H1 (cell line): Measurements from ENCODE around the gene DENND4C. TPM values are rescaled to one million over a fixed set of nuclear protein-coding genes. Genes with fewer than 3 reads are reported as not detected.

Experiments used
- CTCF ChIA-PET: fragments of 300-600 bp; sonication (Branson Sonifier 250); formaldehyde crosslinking; loops from one replicate; lab custom pipeline; 2021; ENCODE audit not compliant: partially characterized antibody; lab: Charles Lee
- POLR2A ChIA-PET: fragments of 300-600 bp; sonication (Branson Sonifier 250); formaldehyde crosslinking; loops from one replicate; lab custom pipeline; 2021; ENCODE audit warnings: inconsistent platforms; ENCODE audit not compliant: partially characterized antibody; lab: Charles Lee
- DNase-seq, 2 experiments: peaks; one replicate each; pipeline versions ENCODE4 v3.0.0 to v3.0.0-alpha.2; 2010 to 2022; ENCODE audit warnings: low spot score in 2 of 2, low read depth in 1 of 2, mixed read lengths in 1 of 2
- FAIRE-seq: peaks from 2 replicates; lab custom pipeline; 2011; peaks lifted over from hg19 to GRCh38; lab: Jason Lieb, UNC
- H2AFZ ChIP-seq: 2 replicates; pipeline ENCODE4 v1.8.1; 2012; ENCODE audit warnings: low read length, inconsistent platforms
- H2AK5ac ChIP-seq: 2 replicates; pipeline ENCODE4 v1.6.1; 2013; ENCODE audit warnings: low read depth, low read length
- H2BK120ac ChIP-seq: replicated peaks from 2 replicates; pipeline ENCODE3; 2013; ENCODE audit warnings: low read depth, low read length, inconsistent platforms
- H2BK12ac ChIP-seq: 2 replicates; pipeline ENCODE4 v1.6.1; 2013; ENCODE audit warnings: low read depth, low read length
- H2BK15ac ChIP-seq: 2 replicates; pipeline ENCODE4 v1.6.1; 2013; ENCODE audit warnings: low read length
- H2BK20ac ChIP-seq: 2 replicates; pipeline ENCODE4 v1.6.1; 2013; ENCODE audit warnings: low read length
- H2BK5ac ChIP-seq: 2 replicates; pipeline ENCODE4 v1.6.1; 2013; ENCODE audit warnings: low read depth, low read length
- H3K14ac ChIP-seq: 2 replicates; pipeline ENCODE4 v1.6.1; 2013; ENCODE audit warnings: inconsistent platforms; ENCODE audit not compliant: insufficient read length
- H3K18ac ChIP-seq: 2 replicates; pipeline ENCODE4 v1.6.1; 2013; ENCODE audit warnings: low read length; ENCODE audit errors: extremely low read depth
- H3K23ac ChIP-seq: 2 replicates; pipeline ENCODE4 v1.6.1; 2013; ENCODE audit warnings: inconsistent platforms; ENCODE audit not compliant: insufficient read length
- H3K23me2 ChIP-seq: 2 replicates; pipeline ENCODE4 v1.6.1; 2013; ENCODE audit warnings: low read depth, low read length
- H3K27ac ChIP-seq: 2 replicates; pipeline ENCODE4 v1.6.1; 2011; ENCODE audit warnings: low read depth, low read length, inconsistent platforms
- H3K27me3 ChIP-seq, 4 experiments: replicated peaks in 1 of 4; 1 replicate in 1 of 4; 2 replicates in 3 of 4; pipeline versions ENCODE4 v1.6.1 to v1.8.1; 2011 to 2013; ENCODE audit warnings: low read length in 3 of 4, mild to moderate bottlenecking in 3 of 4, inconsistent platforms in 2 of 4, mixed read lengths in 2 of 4, moderate library complexity in 1 of 4; ENCODE audit not compliant: control insufficient read depth in 3 of 4, insufficient read depth in 3 of 4; ENCODE audit errors: extremely low read depth in 1 of 4
- H3K36me3 ChIP-seq, 4 experiments: 2 replicates each; pipeline versions ENCODE4 v1.6.1 to v1.8.1; 2011 to 2013; ENCODE audit warnings: mild to moderate bottlenecking in 4 of 4, low read length in 3 of 4, moderate library complexity in 2 of 4, control low read depth in 1 of 4, inconsistent platforms in 1 of 4; ENCODE audit not compliant: insufficient read depth in 4 of 4, control insufficient read depth in 2 of 4
- H3K4ac ChIP-seq: replicated peaks from 2 replicates; pipeline ENCODE3; 2013; ENCODE audit warnings: low read length, low read depth, mixed read lengths, inconsistent platforms; ENCODE audit not compliant: insufficient read length
- H3K4me1 ChIP-seq, 4 experiments: replicated peaks in 1 of 4; 1 replicate in 1 of 4; 2 replicates in 3 of 4; pipeline versions ENCODE4 v1.6.1 to v1.8.1; 2011 to 2013; ENCODE audit warnings: low read length in 3 of 4, inconsistent platforms in 2 of 4, mixed read lengths in 1 of 4; ENCODE audit not compliant: insufficient read depth in 4 of 4, control insufficient read depth in 3 of 4
- H3K4me2 ChIP-seq, 2 experiments: 2 replicates each; pipeline versions ENCODE4 v1.6.1 to v1.8.1; 2011 to 2013; ENCODE audit warnings: low read depth in 2 of 2, low read length in 2 of 2, control low read depth in 1 of 2, inconsistent platforms in 1 of 2, mild to moderate bottlenecking in 1 of 2; ENCODE audit not compliant: insufficient read depth in 1 of 2
- H3K4me3 ChIP-seq, 4 experiments: fragments of 200-600, 300-600 bp in 1 of 4; sonication (generic), shearing (Covaris generic), sonication (Bioruptor Twin) in 1 of 4; 2 replicates each; pipeline versions ENCODE4 v1.5.1 to v1.8.1; 2011 to 2016; ENCODE audit warnings: low read length in 4 of 4, low read depth in 3 of 4, control low read depth in 2 of 4, inconsistent platforms in 2 of 4, mild to moderate bottlenecking in 2 of 4, mixed read lengths in 1 of 4, moderate library complexity in 1 of 4; ENCODE audit not compliant: insufficient read depth in 2 of 4; ENCODE audit errors: extremely low read depth in 1 of 4
- H3K56ac ChIP-seq: replicated peaks from 2 replicates; pipeline ENCODE3; 2013; ENCODE audit warnings: low read depth, mild to moderate bottlenecking, mixed read lengths, low read length, inconsistent platforms; ENCODE audit not compliant: insufficient read length
- H3K79me1 ChIP-seq: 2 replicates; pipeline ENCODE4 v1.6.1; 2013; ENCODE audit warnings: low read depth, low read length, control low read depth
- H3K79me2 ChIP-seq, 2 experiments: 2 replicates each; pipeline versions ENCODE4 v1.6.1 to v1.8.1; 2012 to 2013; ENCODE audit warnings: low read length in 2 of 2, mild to moderate bottlenecking in 2 of 2, inconsistent platforms in 1 of 2; ENCODE audit not compliant: insufficient read depth in 2 of 2, control insufficient read depth in 1 of 2
- H3K9ac ChIP-seq, 4 experiments: replicated peaks in 1 of 4; 1 replicate in 1 of 4; 2 replicates in 3 of 4; pipeline versions ENCODE4 v1.6.1 to v1.8.1; 2011 to 2013; ENCODE audit warnings: low read depth in 3 of 4, low read length in 3 of 4, control low read depth in 2 of 4, mild to moderate bottlenecking in 2 of 4, moderate library complexity in 2 of 4, inconsistent platforms in 1 of 4; ENCODE audit errors: extremely low read depth in 1 of 4
- H3K9me3 ChIP-seq, 2 experiments: 2 replicates each; pipeline versions ENCODE4 v1.6.1 to v1.8.1; 2012 to 2013; ENCODE audit warnings: mild to moderate bottlenecking in 2 of 2, moderate library complexity in 2 of 2, control low read depth in 1 of 2, inconsistent platforms in 1 of 2, low read depth in 1 of 2, low read length in 1 of 2, mixed read lengths in 1 of 2; ENCODE audit not compliant: insufficient read depth in 2 of 2
- H4K20me1 ChIP-seq, 2 experiments: replicated peaks in 1 of 2; 2 replicates each; pipeline versions ENCODE3 to v1.8.1; 2011 to 2013; ENCODE audit warnings: inconsistent platforms in 2 of 2, low read length in 2 of 2, mild to moderate bottlenecking in 1 of 2; ENCODE audit not compliant: insufficient read depth in 2 of 2, control insufficient read depth in 1 of 2
- H4K5ac ChIP-seq: 2 replicates; pipeline ENCODE4 v1.6.1; 2013; ENCODE audit warnings: low read length, low read depth, mixed read lengths, inconsistent platforms; ENCODE audit not compliant: insufficient read length
- H4K8ac ChIP-seq: 2 replicates; pipeline ENCODE4 v1.8.0; 2013; ENCODE audit warnings: mild to moderate bottlenecking, moderate library complexity, low read length, inconsistent platforms; ENCODE audit not compliant: insufficient read depth; ENCODE audit errors: extremely low read depth
- H4K91ac ChIP-seq: replicated peaks from 2 replicates; pipeline ENCODE3; 2013; ENCODE audit warnings: low read length, mixed read lengths, inconsistent platforms; ENCODE audit not compliant: insufficient read length
- ASH2L ChIP-seq: fragments of 200-600, 300-600 bp; sonication (generic); IDR thresholded peaks from one replicate; pipeline ENCODE4 v1.7.1; 2017; ENCODE audit warnings: low read length
- ATF2 ChIP-seq: IDR thresholded peaks from 2 replicates; pipeline ENCODE4 v1.6.1; 2012; ENCODE audit warnings: low read length, inconsistent platforms
- ATF3 ChIP-seq: IDR thresholded peaks from 2 replicates; pipeline ENCODE4 v1.6.1; 2011; ENCODE audit warnings: low read depth, mild to moderate bottlenecking, low read length; ENCODE audit not compliant: insufficient read depth
- CTBP2 ChIP-seq: IDR thresholded peaks from 2 replicates; pipeline ENCODE4 v1.7.0; 2011; ENCODE audit warnings: borderline replicate concordance, mild to moderate bottlenecking, moderate library complexity, mixed read lengths, low read length; ENCODE audit not compliant: insufficient read depth, insufficient read length
- EP300 ChIP-seq, 2 experiments: IDR thresholded peaks; 1 replicate in 1 of 2; 2 replicates in 1 of 2; pipeline ENCODE4 v1.6.1; 2011 to 2012; ENCODE audit warnings: low read depth in 2 of 2, low read length in 2 of 2, mild to moderate bottlenecking in 2 of 2, borderline replicate concordance in 1 of 2, inconsistent platforms in 1 of 2, moderate library complexity in 1 of 2
- EZH2 ChIP-seq: fragments of 200-600 bp; sonication (generic); IDR thresholded peaks from 2 replicates; pipeline ENCODE4 v1.7.1; 2012; ENCODE audit warnings: low read depth, mild to moderate bottlenecking, moderate library complexity, low read length, inconsistent platforms; ENCODE audit not compliant: severe bottlenecking
- RBBP5 ChIP-seq: IDR thresholded peaks from 2 replicates; pipeline ENCODE4 v1.7.1; 2012; ENCODE audit warnings: low read depth, mild to moderate bottlenecking, inconsistent platforms, low read length, moderate library complexity, borderline replicate concordance
- SIX5 ChIP-seq: IDR thresholded peaks from 2 replicates; pipeline ENCODE4 v1.6.1; 2011; ENCODE audit warnings: mild to moderate bottlenecking, low read depth, low read length
- SP1 ChIP-seq: IDR thresholded peaks from 2 replicates; pipeline ENCODE4 v1.6.1; 2011; ENCODE audit warnings: low read depth, low read length
- TCF12 ChIP-seq: IDR thresholded peaks from 2 replicates; pipeline ENCODE4 v1.6.1; 2011; ENCODE audit warnings: low read depth, mild to moderate bottlenecking, low read length
- WGBS, 2 experiments: shearing (Covaris generic) in 1 of 2; methylation state at CpG; one replicate each; pipeline versions ENCODE4 v1.1.6 to v1.1.7; 2013 to 2015; ENCODE audit warnings: low lambda C conversion rate in 2 of 2, mixed read lengths in 2 of 2, inconsistent platforms in 1 of 2, low coverage in 1 of 2, missing lambda C conversion rate in 1 of 2; ENCODE audit not compliant: insufficient replicate concordance in 2 of 2, insufficient coverage in 1 of 2, insufficient read length in 1 of 2; ENCODE audit errors: extremely low coverage in 1 of 2, missing lambda C conversion rate in 1 of 2; 5-methylcytosine and 5-hydroxymethylcytosine counted together
- polyA plus RNA-seq, 7 experiments: library from polyadenylated mRNA; depleted of rRNA in 3 of 7; stranded (reverse) in 5 of 7; unstranded in 2 of 7; fragments of >200 nt in 5 of 7; fragments of 200-250 nt in 2 of 7; gene quantifications; 1 replicate in 5 of 7; 2 replicates in 1 of 7; 4 replicates in 1 of 7; pipeline versions ENCODE4 v1.2.1 to v1.2.3, GENCODE V29; 2011 to 2013; ENCODE audit warnings: missing spikeins in 2 of 7, mixed read lengths in 2 of 7
- total RNA-seq: library from RNA; stranded (reverse); fragmentation: NEBNext Ultra II Directional; extraction: Animal tissue kit (Norgen Biotek cat#: 25700); gene quantifications from 2 replicates; pipeline ENCODE4 v1.2.1, GENCODE V29; 2021

Gene DENND4C
- total and polyA plus RNA-seq, 2 of the 8 experiments (the other 6 are each of a cell fraction or from before 2014, with no cell fraction given): 6.9 to 18.9 TPM

- no peak overlapping the region for H2AFZ ChIP-seq
- no peak overlapping the region for H2BK15ac ChIP-seq
- no peak overlapping the region for H2BK5ac ChIP-seq
- ChIA-PET POLR2A (interaction anchor here (0.6 to 0.9 kb wide), 2 partner anchors 35 to 305 kb away, joined by 3 read pairs; no protein-coding TSS in a partner anchor), CTCF (interaction anchor here (1.1 to 1.5 kb wide), 2 partner anchors 46 to 54 kb away, joined by 3 to 8 read pairs; no protein-coding TSS in a partner anchor)
- no peak overlapping the region for H2AK5ac ChIP-seq
- H2BK20ac ChIP-seq: no peak overlapping the region
- H3K14ac ChIP-seq: no peak overlapping the region
- no peak overlapping the region for H3K4me3 ChIP-seq
- H3K36me3 ChIP-seq: no peaks in the 10 kb centered on the region
- H4K91ac ChIP-seq: no peak overlapping the region
- H4K8ac ChIP-seq: no peak overlapping the region
- no peak overlapping the region for H2BK12ac ChIP-seq
- H3K79me1 ChIP-seq: peaks cover 7% of the 10 kb centered on the region; the same call in 1 of the 2 replicates
- peaks cover 2 to 14% (median 10%) of the 10 kb centered on the region in 4 experiments; a peak in 5 of 7 replicates for H3K4me1 ChIP-seq
- peaks cover 16% of the 10 kb centered on the region for H3K23me2 ChIP-seq
- 85% methylated on average over 8 of the region's 8 CpGs; no CpG with 5 or more reads in 1 of the 2 experiments for whole genome bisulfite sequencing, 2 experiments
- DNase-seq (no peak), FAIRE-seq (no peak)
- H3K9ac ChIP-seq: no peak overlapping the region
- no peak overlapping the region for H3K27ac ChIP-seq
- H3K18ac ChIP-seq: no peak overlapping the region
- H3K23ac ChIP-seq: no peak overlapping the region
- H3K4ac ChIP-seq: no peak overlapping the region
- no peak overlapping the region for H3K56ac ChIP-seq
- H4K20me1 ChIP-seq: no peaks in the 10 kb centered on the region
- no peak overlapping the region for H2BK120ac ChIP-seq
- no peaks in the 10 kb centered on the region for H3K9me3 ChIP-seq
- no peak overlapping the region for H4K5ac ChIP-seq
- H3K27me3 ChIP-seq: peaks cover 0 to 7% (median 0%) of the 10 kb centered on the region in 4 experiments; a peak in 3 of 7 replicates
- H3K4me2 ChIP-seq: no peak overlapping the region
- peaks cover 0 to 38% of the 10 kb centered on the region in 2 experiments; a peak in 2 of 4 replicates for H3K79me2 ChIP-seq
- TF ChIP-seq ASH2L (no peak), ATF3 (no peak), SP1 (no peak), RBBP5 (no peak), TCF12 (no peak), EP300 (IDR thresholded peaks at IDR 0.05; ENCODE audit: borderline replicate concordance in 1 of 2, low read depth in 2 of 2, low read length in 2 of 2) (no peak), SIX5 (no peak), ATF2 (no peak), EZH2 (no peak), CTBP2 (no peak)
Measured at GRCh38 chr9:19411316-19411715, 180.8 kb downstream of the DENND4C start.
